Astrocyte of the hippocampus (primary cell): ENCODE measurements around the gene PM20D2.
A peak's percentile ranks its signal among the peaks of the same experiment; 100 is the strongest.
"Not testable (repeated sequence)": the region's sequence is repeated elsewhere in the genome, so short reads cannot be mapped to it uniquely, and the experiment has no call there.

ENCODE experiments used
- DNase-seq: peaks from one replicate; pipeline ENCODE4 v3.0.0; 2011; ENCODE audit warnings: low read depth, low spot score

The PM20D2 gene

DNA sequence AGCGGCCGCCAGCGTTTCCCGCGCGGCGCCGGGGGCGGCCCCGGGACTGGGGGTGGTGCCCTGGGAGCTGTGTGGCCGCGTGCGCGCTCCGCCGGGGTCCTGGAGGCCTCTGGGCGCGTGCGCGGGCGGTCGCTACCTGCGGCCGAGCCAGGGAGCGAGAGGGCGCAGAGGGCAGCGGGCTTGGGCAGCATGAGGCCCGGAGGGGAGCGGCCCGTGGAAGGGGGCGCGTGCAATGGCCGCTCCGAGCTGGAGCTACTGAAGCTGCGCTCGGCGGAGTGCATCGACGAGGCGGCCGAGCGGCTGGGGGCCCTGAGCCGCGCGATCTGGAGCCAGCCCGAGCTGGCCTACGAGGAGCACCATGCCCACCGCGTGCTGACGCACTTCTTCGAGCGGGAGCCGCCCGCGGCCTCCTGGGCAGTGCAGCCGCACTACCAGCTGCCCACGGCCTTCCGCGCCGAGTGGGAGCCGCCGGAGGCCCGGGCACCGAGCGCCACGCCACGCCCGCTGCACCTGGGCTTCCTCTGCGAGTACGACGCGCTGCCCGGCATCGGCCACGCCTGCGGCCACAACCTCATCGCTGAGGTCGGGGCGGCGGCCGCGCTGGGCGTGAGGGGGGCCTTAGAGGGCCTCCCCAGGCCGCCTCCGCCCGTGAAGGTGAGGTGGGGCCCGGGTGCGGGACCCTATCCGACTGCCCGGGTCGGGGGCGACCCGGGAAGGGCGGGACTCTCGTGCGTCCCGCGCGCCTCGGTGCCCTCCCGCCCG is at the start of gene PM20D2:
TSS of gene PM20D2 (plus strand) at position 100 of the 762 bp plus-strand sequence. CDS start at position 190, 90 bp downstream.
- peak; percentile 78 for DNase-seq

DNA sequence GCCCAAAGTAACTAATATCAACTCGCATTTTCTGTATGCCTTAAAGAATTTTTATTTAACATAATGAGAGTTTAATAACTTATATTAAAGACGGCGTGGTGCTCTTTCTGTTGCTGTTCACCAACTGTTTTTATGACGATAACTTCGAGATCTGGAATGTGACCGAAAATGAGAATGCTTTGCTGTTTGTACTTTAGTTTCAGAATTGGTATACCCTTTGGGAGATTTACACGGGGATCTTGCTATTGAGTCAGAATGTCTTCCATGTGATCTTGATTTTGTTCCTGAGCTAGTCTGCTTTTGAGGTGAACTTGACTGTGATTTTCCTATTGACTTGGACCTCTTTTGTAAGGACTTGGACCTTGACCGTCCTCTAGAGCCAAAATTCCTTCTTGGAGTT is 47.4 kb upstream of the PM20D2 start:
- no peak for DNase-seq

DNA sequence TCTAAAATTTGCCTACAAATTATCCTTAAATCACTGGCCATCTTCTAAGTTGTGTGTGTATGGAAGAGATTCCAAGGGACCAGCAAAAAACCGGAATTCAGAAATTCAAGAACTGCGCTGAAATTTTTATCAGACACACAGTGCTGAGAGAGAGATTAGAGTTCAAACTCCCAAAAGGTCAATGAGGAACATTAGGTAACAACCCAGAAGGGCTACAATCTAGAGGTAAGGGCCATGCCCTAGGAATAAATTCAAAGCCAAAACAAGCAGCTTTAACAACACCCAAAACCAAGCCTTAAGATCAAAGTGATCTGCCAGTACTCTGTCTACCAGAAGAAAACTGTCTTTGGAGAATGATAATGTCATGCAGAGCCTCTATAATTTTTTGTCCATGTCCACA is 45.7 kb upstream of the PM20D2 start:
- DNase-seq, result no peak

GRCh38 chr6:89110284-89110683 is 35.6 kb upstream of the PM20D2 start:
- DNase-seq, result no peak

DNA sequence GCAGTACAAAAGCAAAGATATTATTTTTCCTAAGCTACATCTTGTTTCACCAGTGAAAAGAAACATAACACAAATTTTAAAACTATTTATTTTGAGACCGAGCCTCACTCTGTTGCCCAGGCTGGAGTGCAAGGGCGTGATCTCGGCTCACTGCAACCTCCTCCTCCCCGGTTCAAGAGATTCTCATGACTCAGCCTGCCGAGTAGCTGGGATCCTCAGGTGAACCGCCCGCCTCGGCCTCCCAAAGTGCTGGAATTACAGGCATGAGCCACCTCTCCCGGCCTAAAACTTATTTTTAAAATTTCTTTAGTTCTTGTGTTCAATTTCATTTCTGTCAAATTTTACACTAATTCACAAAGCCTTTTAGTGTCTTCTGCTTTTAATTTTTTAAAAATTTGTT is 33.9 kb upstream of the PM20D2 start:
- DNase-seq, result no peak

- no peak for DNase-seq
Observed at GRCh38 chr6:89116702-89117101, 29.2 kb upstream of the PM20D2 start.

- DNase-seq, result peak; percentile 75
Observed at GRCh38 chr6:89117211-89118108, 28.4 kb upstream of the PM20D2 start, which contains the start of gene SRSF12. Gene SRSF12 (minus strand): TSS chr6:89118071. CDS start chr6:89117887, 184 bp downstream.

- peak; percentile 23 for DNase-seq
Observed at GRCh38 chr6:89118931-89119330, 26.9 kb upstream of the PM20D2 start.

DNA sequence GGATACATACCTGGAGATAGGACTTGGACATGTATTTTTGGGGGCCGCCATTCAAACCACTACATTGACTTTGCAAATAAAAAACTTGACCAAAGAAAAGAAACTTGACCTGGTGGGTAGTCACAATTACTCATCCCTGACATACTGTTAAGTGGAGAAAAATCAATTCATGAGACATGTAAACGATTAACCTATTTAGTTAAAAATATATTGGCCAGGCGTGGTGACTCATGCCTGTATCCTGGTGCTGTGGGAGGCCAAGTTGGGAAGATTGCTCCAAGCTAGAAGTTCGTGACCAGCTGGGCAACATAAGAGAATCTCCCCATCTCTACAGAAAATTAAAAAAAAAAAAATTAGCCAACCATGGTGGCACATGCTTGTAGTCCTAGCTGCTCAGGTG is 25.5 kb upstream of the PM20D2 start:
- no peak for DNase-seq

- DNase-seq, result no peak
Observed at GRCh38 chr6:89121934-89122333, 23.9 kb upstream of the PM20D2 start.

DNA sequence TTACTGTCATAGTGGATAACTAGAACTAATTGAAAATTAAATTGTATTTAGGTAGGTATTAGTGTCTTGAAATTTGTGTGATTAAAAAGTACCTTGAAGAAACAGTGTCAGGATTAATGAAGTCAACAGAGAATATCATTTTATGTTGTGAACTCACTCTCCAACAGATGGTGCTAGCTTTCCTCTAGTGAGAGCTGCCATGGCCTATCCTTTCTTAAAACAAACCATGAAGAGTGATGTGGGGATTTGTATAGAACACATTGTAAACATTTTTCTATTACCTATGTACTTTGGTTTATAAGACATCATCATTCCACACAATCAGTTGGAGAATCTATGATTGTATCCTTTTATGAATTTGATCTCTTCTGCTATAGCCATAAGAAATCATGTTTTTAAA is 23.2 kb upstream of the PM20D2 start:
- DNase-seq, result peak; percentile 61

DNA sequence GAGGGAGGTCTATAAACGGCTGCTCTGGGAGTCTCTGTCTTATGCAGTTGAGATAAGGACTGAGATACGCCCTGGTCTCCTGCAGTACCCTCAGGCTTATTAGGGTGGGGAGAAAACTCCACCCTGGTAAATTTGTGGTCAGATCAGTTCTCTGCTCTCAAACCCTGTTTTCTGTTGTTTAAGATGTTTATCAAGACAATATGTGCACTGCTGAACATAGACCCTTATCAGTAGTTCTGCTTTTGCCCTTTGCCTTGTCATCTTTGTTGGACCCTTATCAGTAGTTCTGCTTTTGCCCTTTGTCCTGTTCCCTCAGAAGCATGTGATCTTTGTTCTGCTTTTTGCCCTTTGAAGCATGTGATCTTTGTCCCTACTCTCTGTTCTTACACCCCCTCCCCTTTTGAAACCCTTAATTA is 17.6 kb upstream of the PM20D2 start:
- DNase-seq, result not testable (repeated sequence)

GRCh38 chr6:89131599-89131998 is 14.3 kb upstream of the PM20D2 start:
- DNase-seq, result no peak

DNA sequence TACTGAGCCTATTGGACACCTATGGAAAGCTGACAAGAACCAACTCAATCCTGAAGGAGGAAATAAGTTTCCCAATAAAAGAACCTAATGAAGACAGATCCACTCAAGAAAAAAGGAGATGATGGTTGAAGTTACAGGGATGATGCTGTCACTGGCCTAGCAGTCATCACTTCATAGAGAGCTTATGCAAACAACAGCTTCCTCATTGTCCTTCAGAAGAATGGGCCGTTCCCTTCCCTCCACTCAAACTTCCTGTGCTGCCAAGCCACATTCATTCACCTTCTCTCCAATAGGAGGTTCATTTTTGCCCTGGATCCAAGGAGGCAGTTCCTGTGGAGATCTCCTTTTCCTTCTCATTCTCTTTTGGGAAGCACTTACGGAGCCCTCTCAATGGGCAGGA is 13.8 kb upstream of the PM20D2 start:
- DNase-seq, result no peak

DNA sequence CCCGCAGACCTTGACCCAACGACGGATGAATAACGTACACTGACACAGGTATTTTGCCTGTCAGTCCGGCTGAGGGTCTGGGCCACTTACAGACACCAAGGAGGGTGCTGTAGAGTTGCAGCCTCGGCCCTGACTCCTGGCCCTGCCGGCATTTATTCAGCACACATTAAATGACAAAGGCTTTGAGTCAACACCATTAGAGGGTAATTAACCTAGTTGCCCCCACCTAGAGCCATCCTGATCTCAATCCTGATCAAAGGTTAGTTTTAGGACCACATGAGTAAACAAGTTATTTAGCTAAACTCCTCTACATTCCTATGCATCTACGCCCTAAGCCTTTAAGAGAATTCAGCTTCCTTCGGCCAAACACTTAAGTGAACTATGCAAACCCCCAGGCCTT is 11.9 kb upstream of the PM20D2 start:
- no peak for DNase-seq

DNA sequence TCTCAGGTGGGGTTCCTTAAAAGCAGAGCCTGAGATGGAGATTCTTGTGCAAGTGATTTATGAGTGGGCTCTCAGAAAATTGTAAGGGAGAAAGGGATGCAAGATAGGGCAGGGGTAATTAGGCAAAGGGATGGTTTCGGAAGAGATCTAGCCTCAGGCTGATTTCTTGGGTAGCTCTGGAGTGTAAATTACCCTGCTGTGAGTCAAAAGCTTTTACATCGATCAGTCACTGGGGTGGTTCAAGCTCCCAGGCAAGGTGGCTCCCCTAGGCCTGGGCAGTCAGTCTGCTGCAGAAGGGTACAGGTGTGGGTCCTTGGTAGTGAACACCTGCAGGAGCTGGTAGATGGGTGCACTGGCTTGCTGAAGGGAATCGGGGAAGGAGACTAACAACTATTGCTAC is 11.1 kb upstream of the PM20D2 start:
- no peak for DNase-seq

- DNase-seq, result no peak
Observed at GRCh38 chr6:89138173-89138572, 7.7 kb upstream of the PM20D2 start.

- no peak for DNase-seq
Observed at GRCh38 chr6:89139509-89140346, 6.1 kb upstream of the PM20D2 start.

DNA sequence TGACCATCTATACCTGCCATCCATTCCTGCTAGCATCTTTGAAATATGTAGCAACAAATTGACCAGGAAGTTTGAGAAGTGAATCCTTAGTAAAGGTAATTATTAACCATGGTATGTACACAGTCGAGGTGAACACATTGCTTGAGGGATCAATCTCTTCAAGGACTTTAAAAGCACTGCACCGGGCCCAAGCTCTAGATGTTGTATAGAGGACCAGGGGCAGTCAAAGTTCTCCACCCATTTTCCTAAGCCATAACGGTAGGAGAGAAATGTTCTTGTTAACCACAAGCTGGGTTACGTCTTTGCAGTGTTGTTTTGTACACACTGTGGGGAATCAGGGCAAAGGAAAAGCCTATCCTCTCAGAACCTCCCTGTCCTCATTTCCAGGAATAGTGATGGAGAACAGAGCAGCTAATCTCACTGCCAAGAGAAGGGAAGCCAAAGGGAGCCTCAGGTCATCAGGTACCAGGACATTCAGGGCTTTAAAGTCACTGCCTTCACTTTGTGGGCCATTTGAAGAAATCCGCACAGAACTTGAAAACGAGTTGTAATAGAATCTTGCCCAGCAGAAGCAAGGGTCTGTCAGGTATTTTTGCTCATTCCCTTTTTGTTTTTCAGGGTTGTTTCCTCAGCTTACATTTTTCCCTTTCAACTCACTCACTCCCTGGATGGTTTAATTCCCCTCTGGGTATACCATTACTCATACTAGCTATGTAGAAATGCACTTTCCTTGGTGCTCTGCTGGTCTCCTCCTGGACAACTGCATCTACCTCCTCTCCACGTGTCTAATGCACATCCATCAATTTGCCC is 5.3 kb upstream of the PM20D2 start:
- peak; percentile 15 for DNase-seq

- peak; percentile 75 for DNase-seq
Observed at GRCh38 chr6:89144354-89144906, 1.4 kb upstream of the PM20D2 start.
